ENCODE measurements around the gene KLHL1.

KLHL1 gene

GRCh38 chr13:70023516-70023915 lies 84.7 kb downstream of the KLHL1 start:
- Histone ChIP-seq H3K4me1 (ENCODE audit: insufficient read depth, low read length, poor library complexity, severe bottlenecking) (no peaks in the 10 kb centered on the region), H3K9ac (ENCODE audit: low read depth, low read length, poor library complexity, severe bottlenecking) (no peak overlapping the region), H3K9me3 (ENCODE audit: insufficient read depth, low read depth, low read length) (no peaks in the 10 kb centered on the region), H3F3A (ENCODE audit: low read depth) (no peaks in the 10 kb centered on the region), H3K27me3 (ENCODE audit: insufficient read depth, low read length, poor library complexity, severe bottlenecking) (no peaks in the 10 kb centered on the region), H3K9me2 (replicated peaks; ENCODE audit: low read depth, low read length) (no peaks in the 10 kb centered on the region), H3K36me3 (ENCODE audit: insufficient read depth, low read length) (no peaks in the 10 kb centered on the region), H3K4me3 (ENCODE audit: low read length, poor library complexity, severe bottlenecking) (no peak overlapping the region), H4K20me1 (ENCODE audit: insufficient read depth, low read length, poor library complexity, severe bottlenecking) (no peaks in the 10 kb centered on the region), H3K79me2 (ENCODE audit: insufficient read depth, low read length) (no peaks in the 10 kb centered on the region), H3K4me2 (ENCODE audit: low read depth, low read length, poor library complexity, severe bottlenecking) (no peak overlapping the region), H2AFZ (ENCODE audit: low read length) (no peak overlapping the region)
- TF ChIP-seq CTCF (conservative IDR thresholded peaks at IDR 0.05; ENCODE audit: low read length), result no peak
- no peak for TF ChIP-seq EZH2phosphoT487 (IDR thresholded peaks at IDR 0.05; ENCODE audit: borderline replicate concordance)

GRCh38 chr13:70022646-70023045 lies 85.6 kb downstream of the KLHL1 start:
- Histone ChIP-seq H3K4me3 (ENCODE audit: low read length, poor library complexity, severe bottlenecking) (no peak overlapping the region), H3K36me3 (ENCODE audit: insufficient read depth, low read length) (no peaks in the 10 kb centered on the region), H3K9me3 (ENCODE audit: insufficient read depth, low read depth, low read length) (peaks cover under 1% of the 10 kb centered on the region; the same call in 1 of the 2 replicates), H2AFZ (ENCODE audit: low read length) (no peak overlapping the region), H3K9me2 (replicated peaks; ENCODE audit: low read depth, low read length) (no peaks in the 10 kb centered on the region), H3K79me2 (ENCODE audit: insufficient read depth, low read length) (no peaks in the 10 kb centered on the region), H3K27me3 (ENCODE audit: insufficient read depth, low read length, poor library complexity, severe bottlenecking) (no peaks in the 10 kb centered on the region), H3K4me2 (ENCODE audit: low read depth, low read length, poor library complexity, severe bottlenecking) (no peak overlapping the region), H4K20me1 (ENCODE audit: insufficient read depth, low read length, poor library complexity, severe bottlenecking) (no peaks in the 10 kb centered on the region), H3K9ac (ENCODE audit: low read depth, low read length, poor library complexity, severe bottlenecking) (no peak overlapping the region), H3F3A (ENCODE audit: low read depth) (no peaks in the 10 kb centered on the region), H3K4me1 (ENCODE audit: insufficient read depth, low read length, poor library complexity, severe bottlenecking) (no peaks in the 10 kb centered on the region)
- no peak for TF ChIP-seq EZH2phosphoT487 (IDR thresholded peaks at IDR 0.05; ENCODE audit: borderline replicate concordance)
- TF ChIP-seq CTCF (conservative IDR thresholded peaks at IDR 0.05; ENCODE audit: low read length), result no peak

GRCh38 chr13:70016116-70016515 lies 92.1 kb downstream of the KLHL1 start:
- no peak overlapping the region for H3K4me2 ChIP-seq (ENCODE audit: low read depth, low read length, poor library complexity, severe bottlenecking)
- no peaks in the 10 kb centered on the region for H3K79me2 ChIP-seq (ENCODE audit: insufficient read depth, low read length)
- no peaks in the 10 kb centered on the region for H3K27me3 ChIP-seq (ENCODE audit: insufficient read depth, low read length, poor library complexity, severe bottlenecking)
- no peaks in the 10 kb centered on the region for H3K9me2 ChIP-seq (replicated peaks; ENCODE audit: low read depth, low read length)
- no peak for TF ChIP-seq EZH2phosphoT487 (IDR thresholded peaks at IDR 0.05; ENCODE audit: borderline replicate concordance)
- no peak for TF ChIP-seq CTCF (conservative IDR thresholded peaks at IDR 0.05; ENCODE audit: low read length)
- peaks cover 4% of the 10 kb centered on the region; the same call in 1 of the 2 replicates for H3K9me3 ChIP-seq (ENCODE audit: insufficient read depth, low read depth, low read length)
- H3K9ac ChIP-seq (ENCODE audit: low read depth, low read length, poor library complexity, severe bottlenecking), result no peak overlapping the region
- no peak overlapping the region for H2AFZ ChIP-seq (ENCODE audit: low read length)
- H4K20me1 ChIP-seq (ENCODE audit: insufficient read depth, low read length, poor library complexity, severe bottlenecking), result no peaks in the 10 kb centered on the region
- no peaks in the 10 kb centered on the region for H3K36me3 ChIP-seq (ENCODE audit: insufficient read depth, low read length)
- H3K4me1 ChIP-seq (ENCODE audit: insufficient read depth, low read length, poor library complexity, severe bottlenecking), result no peaks in the 10 kb centered on the region
- H3K4me3 ChIP-seq (ENCODE audit: low read length, poor library complexity, severe bottlenecking), result no peak overlapping the region
- no peaks in the 10 kb centered on the region for H3F3A ChIP-seq (ENCODE audit: low read depth)

Measured in Loucy (cell line).